Gastroesophageal sphincter (tissue), 4 donors: ENCODE results near the gene WDR70. TPM values are rescaled to one million over a fixed set of nuclear protein-coding genes. Genes with fewer than 3 reads are reported as not detected.
"Not testable (repeated sequence)": the region's sequence is repeated elsewhere in the genome, so short reads cannot be mapped to it uniquely, and the experiment has no call there.

Experiments
- ATAC-seq: fragments of 150-250 bp; one replicate; pipeline ENCODE4 v1.9.1; 2016; ENCODE audit warnings: mild to moderate bottlenecking, moderate library complexity
- H3K27ac ChIP-seq, 4 donors: fragments of 200-600 bp; sonication (generic) in 3 of 4; 1 replicate in 3 of 4; 2 replicates in 1 of 4; pipeline ENCODE4 v1.5.1; 2016 to 2019
- H3K27me3 ChIP-seq: fragments of 200-600 bp; sonication (generic); one replicate; pipeline ENCODE4 v1.5.1; 2019
- H3K36me3 ChIP-seq, 2 donors: fragments of 200-600 bp; sonication (generic); one replicate each; pipeline ENCODE4 v1.5.1; 2019; ENCODE audit warnings: control low read depth in 1 of 2
- H3K4me1 ChIP-seq, 3 donors: fragments of 200-600 bp; sonication (generic); 1 replicate in 2 of 3; 2 replicates in 1 of 3; pipeline ENCODE4 v1.5.1; 2016 to 2019; ENCODE audit warnings: control low read depth in 2 of 3
- H3K4me3 ChIP-seq, 2 donors: fragments of 200-600 bp; sonication (generic); one replicate each; pipeline ENCODE4 v1.5.1; 2019; ENCODE audit warnings: mild to moderate bottlenecking in 1 of 2, moderate library complexity in 1 of 2
- H3K9me3 ChIP-seq, 3 donors: fragments of 200-600 bp; sonication (generic); one replicate each; pipeline ENCODE4 v1.5.1; 2017 to 2019; ENCODE audit warnings: control low read depth in 2 of 3
- EP300 ChIP-seq: sonication (generic); formaldehyde crosslinking; IDR thresholded peaks from one replicate; pipeline ENCODE4 v1.6.1; 2017; ENCODE audit warnings: antibody characterized with exemption, mild to moderate bottlenecking
- POLR2A ChIP-seq, 2 donors: fragments of 450-650 bp; IDR thresholded peaks; one replicate each; pipeline ENCODE4 v1.6.1; 2017; ENCODE audit warnings: antibody characterized with exemption in 2 of 2, mild to moderate bottlenecking in 2 of 2, moderate library complexity in 1 of 2
- POLR2AphosphoS5 ChIP-seq: sonication (generic); formaldehyde crosslinking; IDR thresholded peaks from one replicate; pipeline ENCODE4 v1.6.1; 2017; ENCODE audit warnings: antibody characterized with exemption
- WGBS, 2 donors: methylation state at CpG; one replicate each; pipeline ENCODE4 v1.1.5; 2018; ENCODE audit warnings: low coverage in 1 of 2; 5-methylcytosine and 5-hydroxymethylcytosine counted together
- total RNA-seq, 4 donors: library from RNA; depleted of rRNA; stranded (reverse); fragments of >200 nt; gene quantifications; one replicate each; pipeline ENCODE4 v1.1.0, GENCODE V29; 2016
- TF ChIP-seq, protein P1 (sequence below), 4 experiments: fragments of 200-600 bp in 2 of 4; fragments of 450-650 bp in 2 of 4; sonication (generic) in 1 of 4; IDR thresholded peaks; one replicate each; pipeline ENCODE4 v1.5.1; 2017 to 2019; ENCODE audit warnings: antibody characterized with exemption in 4 of 4, mild to moderate bottlenecking in 2 of 4, moderate library complexity in 2 of 4

The WDR70 gene
- total RNA-seq, 4 donors from 2014 or later, result 15.5 to 24.3 (median 22.2) TPM

DNA sequence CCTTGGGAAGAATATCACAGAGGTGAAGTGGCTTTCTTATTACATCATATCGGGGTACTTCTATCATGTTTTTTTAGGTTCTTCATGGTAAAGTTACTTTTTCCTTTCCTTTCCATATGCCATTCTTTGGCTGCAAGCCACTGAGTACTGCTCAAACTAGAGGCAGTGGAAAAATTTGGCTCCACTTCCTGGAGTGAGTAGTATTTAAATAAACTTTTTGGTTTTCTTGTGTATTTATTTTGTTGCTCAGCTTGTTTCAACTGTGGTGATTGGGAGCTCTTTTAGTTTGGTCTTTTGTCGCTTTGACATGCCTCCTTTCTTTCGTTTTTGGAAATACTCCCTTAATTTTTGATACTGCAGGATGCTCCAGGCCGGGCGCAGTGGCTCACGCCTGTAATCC is 69.8 kb downstream of the WDR70 start:
- peaks cover 0 to 5% (median 0%) of the 10 kb centered on the region in 3 donors for H3K9me3 ChIP-seq
- no peak for ATAC-seq
- no peaks in the 10 kb centered on the region for H3K27me3 ChIP-seq
- WGBS, 2 donors, result 95 to 100% methylated on average over 1 to 6 of the region's 6 CpGs
- H3K36me3 ChIP-seq, result peaks cover 0 to 55% of the 10 kb centered on the region in 2 donors
- H3K27ac ChIP-seq, result no peak overlapping the region
- no peak for TF ChIP-seq POLR2A (IDR thresholded peaks at IDR 0.05)
- TF ChIP-seq EP300, result no peak
- TF ChIP-seq, protein P1, sequence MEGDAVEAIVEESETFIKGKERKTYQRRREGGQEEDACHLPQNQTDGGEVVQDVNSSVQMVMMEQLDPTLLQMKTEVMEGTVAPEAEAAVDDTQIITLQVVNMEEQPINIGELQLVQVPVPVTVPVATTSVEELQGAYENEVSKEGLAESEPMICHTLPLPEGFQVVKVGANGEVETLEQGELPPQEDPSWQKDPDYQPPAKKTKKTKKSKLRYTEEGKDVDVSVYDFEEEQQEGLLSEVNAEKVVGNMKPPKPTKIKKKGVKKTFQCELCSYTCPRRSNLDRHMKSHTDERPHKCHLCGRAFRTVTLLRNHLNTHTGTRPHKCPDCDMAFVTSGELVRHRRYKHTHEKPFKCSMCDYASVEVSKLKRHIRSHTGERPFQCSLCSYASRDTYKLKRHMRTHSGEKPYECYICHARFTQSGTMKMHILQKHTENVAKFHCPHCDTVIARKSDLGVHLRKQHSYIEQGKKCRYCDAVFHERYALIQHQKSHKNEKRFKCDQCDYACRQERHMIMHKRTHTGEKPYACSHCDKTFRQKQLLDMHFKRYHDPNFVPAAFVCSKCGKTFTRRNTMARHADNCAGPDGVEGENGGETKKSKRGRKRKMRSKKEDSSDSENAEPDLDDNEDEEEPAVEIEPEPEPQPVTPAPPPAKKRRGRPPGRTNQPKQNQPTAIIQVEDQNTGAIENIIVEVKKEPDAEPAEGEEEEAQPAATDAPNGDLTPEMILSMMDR (IDR thresholded peaks at IDR 0.05), result no peak
- TF ChIP-seq POLR2AphosphoS5, result no peak
- H3K4me1 ChIP-seq, result no peaks in the 10 kb centered on the region
- H3K4me3 ChIP-seq, result no peak overlapping the region

GRCh38 chr5:37451991-37452390 is 72.9 kb downstream of the WDR70 start:
- H3K9me3 ChIP-seq, H3K27me3 ChIP-seq, ATAC-seq, H3K27ac ChIP-seq, H3K4me1 ChIP-seq, H3K4me3 ChIP-seq: not testable (repeated sequence)
- 96 to 100% methylated on average over 3 of the region's 3 CpGs for WGBS, 2 donors
- peaks cover 0 to 29% of the 10 kb centered on the region in 2 donors for H3K36me3 ChIP-seq

DNA sequence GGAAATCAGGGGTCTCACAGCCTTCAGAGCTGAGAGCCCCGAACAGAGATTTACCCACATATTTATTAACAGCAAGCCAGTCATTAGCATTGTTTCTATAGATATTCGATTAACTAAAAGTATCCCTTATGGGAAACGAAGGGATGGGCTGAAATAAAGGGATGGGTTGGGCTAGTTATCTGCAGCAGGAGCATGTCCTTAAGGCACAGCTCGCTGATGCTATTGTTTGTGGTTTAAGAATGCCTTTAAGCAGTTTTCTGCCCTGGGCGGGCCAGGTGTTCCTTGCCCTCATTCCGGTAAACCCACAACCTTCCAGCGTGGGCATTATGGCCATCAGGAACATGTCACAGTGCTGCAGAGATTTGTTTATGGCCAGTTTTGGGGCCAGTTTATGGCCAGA is 74.1 kb downstream of the WDR70 start:
- not testable (repeated sequence) for H3K9me3 ChIP-seq, H3K4me3 ChIP-seq, H3K4me1 ChIP-seq, ATAC-seq, H3K27ac ChIP-seq, H3K27me3 ChIP-seq
- 92% methylated on average over 6 of the region's 7 CpGs; no CpG with 5 or more reads in 1 of the 2 donors for WGBS, 2 donors
- peaks cover 0 to 26% of the 10 kb centered on the region in 2 donors for H3K36me3 ChIP-seq

DNA sequence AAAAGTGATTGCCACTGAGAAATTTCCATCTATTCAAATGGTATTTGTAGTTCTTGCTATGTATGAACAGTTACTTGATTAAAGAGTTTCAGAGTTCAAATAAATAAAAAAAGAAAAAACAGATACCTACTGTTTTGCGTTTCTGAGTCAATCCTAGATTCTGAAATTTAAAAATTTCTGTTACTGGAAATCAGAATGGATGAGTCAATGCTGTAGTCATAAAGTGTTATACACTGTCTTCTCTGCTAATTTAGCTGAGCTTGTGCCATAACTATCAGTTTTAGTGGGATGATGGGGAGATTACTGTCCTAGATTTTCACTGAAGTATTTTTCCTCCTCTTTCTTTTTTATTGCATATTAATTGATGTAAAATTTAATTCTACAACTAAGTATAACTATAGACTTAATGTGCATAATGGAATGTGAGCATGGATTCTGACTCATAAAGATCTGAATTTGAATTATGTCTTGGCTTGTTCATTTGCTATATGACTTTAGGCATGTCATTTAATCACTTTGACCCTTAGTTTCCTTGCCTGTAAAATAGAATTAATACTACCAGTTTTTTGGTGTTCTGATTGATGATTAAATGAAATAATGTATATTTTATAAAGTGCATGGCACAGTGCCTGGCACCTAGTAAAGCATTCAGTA is 75.4 kb downstream of the WDR70 start:
- H3K9me3 ChIP-seq, H3K27me3 ChIP-seq, ATAC-seq, H3K4me1 ChIP-seq, H3K4me3 ChIP-seq, H3K27ac ChIP-seq: not testable (repeated sequence)
- peaks cover 0 to 26% of the 10 kb centered on the region in 2 donors for H3K36me3 ChIP-seq
- 50 to 73% methylated on average over 1 of the region's 1 CpG for WGBS, 2 donors

GRCh38 chr5:37463191-37464051 is 84.3 kb downstream of the WDR70 start:
- H3K27me3 ChIP-seq, H3K4me3 ChIP-seq, ATAC-seq, H3K9me3 ChIP-seq, H3K27ac ChIP-seq, H3K36me3 ChIP-seq, H3K4me1 ChIP-seq: not testable (repeated sequence)
- WGBS, 2 donors, result 78 to 89% methylated on average over 4 to 7 of the region's 7 CpGs

GRCh38 chr5:37464581-37464980 is 85.5 kb downstream of the WDR70 start:
- H3K9me3 ChIP-seq, H3K4me1 ChIP-seq, H3K27ac ChIP-seq, H3K36me3 ChIP-seq, H3K4me3 ChIP-seq, H3K27me3 ChIP-seq, ATAC-seq: not testable (repeated sequence)
- 7% methylated on average over 2 of the region's 2 CpGs; no CpG with 5 or more reads in 1 of the 2 donors for WGBS, 2 donors
- TF ChIP-seq, protein P1 (IDR thresholded peaks at IDR 0.05), result peak in 2 of 4 experiments; percentile 15 to 18

DNA sequence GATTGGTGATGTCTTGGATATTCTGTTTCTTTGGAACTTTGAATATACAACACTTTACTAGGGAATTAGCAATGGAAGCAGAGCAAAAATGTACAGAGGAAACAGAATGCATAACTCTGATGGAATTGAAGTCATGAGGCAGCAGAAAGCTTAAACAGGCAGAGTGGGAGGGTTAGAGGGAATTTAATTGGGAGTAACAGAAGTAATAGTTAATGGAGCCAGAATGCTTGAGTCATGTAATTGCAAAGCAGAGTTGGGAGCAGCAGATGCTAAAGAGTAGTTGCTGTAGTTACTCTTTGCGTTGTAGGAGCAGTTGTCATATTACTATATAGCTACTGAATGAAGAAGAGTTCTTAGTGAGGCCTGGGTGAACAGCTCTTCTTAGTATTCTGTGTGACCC is 90.3 kb downstream of the WDR70 start:
- H3K27me3 ChIP-seq, H3K4me1 ChIP-seq, ATAC-seq, H3K27ac ChIP-seq, H3K4me3 ChIP-seq, H3K36me3 ChIP-seq: not testable (repeated sequence)
- 93 to 100% methylated on average over 1 of the region's 1 CpG for WGBS, 2 donors
- H3K9me3 ChIP-seq, result peaks cover 0 to 16% (median 0%) of the 10 kb centered on the region in 3 donors
